ENCODE results near the gene SNX32.

GRCh38 chr11:65895482-65895981 lies 61.8 kb downstream of the SNX32 start:
- TF ChIP-seq EZH2phosphoT487 (IDR thresholded peaks at IDR 0.05; ENCODE audit: low read depth), result no peak
- TF ChIP-seq, protein P1, sequence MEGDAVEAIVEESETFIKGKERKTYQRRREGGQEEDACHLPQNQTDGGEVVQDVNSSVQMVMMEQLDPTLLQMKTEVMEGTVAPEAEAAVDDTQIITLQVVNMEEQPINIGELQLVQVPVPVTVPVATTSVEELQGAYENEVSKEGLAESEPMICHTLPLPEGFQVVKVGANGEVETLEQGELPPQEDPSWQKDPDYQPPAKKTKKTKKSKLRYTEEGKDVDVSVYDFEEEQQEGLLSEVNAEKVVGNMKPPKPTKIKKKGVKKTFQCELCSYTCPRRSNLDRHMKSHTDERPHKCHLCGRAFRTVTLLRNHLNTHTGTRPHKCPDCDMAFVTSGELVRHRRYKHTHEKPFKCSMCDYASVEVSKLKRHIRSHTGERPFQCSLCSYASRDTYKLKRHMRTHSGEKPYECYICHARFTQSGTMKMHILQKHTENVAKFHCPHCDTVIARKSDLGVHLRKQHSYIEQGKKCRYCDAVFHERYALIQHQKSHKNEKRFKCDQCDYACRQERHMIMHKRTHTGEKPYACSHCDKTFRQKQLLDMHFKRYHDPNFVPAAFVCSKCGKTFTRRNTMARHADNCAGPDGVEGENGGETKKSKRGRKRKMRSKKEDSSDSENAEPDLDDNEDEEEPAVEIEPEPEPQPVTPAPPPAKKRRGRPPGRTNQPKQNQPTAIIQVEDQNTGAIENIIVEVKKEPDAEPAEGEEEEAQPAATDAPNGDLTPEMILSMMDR (IDR thresholded peaks at IDR 0.05; ENCODE audit: low read depth, low read length), result no peak

Measured in OCI-LY3 (cell line).